Activated gamma-delta T cell treated with Interleukin-2 at 50 U/mL for 16 hours (primary cell): ENCODE data around the gene NOL11.
"Not testable (repeated sequence)": the region's sequence is repeated elsewhere in the genome, so short reads cannot be mapped to it uniquely, and the experiment has no call there.

Source experiments
- DNase-seq: peaks from one replicate; pipeline ENCODE4 v3.0.0-alpha.2; 2020

NOL11 gene

DNA sequence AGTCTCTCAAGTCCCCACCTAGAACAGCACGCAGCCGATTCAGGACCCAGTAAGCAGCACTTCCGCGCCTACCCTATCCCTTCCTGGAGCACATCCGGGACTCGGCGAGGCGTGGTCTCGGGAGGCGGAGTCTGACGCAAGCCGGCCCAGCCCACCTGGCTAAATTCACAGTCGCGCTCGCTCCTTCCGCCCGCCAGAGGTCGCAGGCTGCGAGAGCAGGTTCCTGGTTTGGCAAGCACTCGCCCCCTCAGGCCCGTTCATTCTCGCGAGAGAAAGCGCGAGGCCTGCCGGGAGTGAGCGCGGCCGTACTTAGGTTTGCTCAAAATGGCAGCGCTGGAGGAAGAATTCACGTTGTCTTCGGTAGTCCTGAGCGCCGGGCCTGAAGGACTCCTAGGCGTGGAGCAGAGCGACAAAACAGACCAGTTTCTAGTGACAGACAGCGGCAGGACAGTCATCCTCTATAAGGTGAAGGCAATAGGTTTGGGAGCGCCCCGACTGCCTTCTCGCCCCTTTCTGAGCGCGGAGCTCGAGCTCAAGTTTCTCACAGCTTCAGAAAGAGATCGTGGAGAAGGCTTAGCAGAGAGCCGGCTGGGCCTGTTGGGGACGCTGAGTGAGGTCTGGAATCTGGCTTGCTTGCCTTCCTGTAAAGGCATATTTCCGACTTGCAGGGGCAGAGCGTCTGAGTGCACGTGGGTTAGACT, at the start of gene NOL11:
TSS of gene NOL11 (plus strand) at position 313 of the 701 bp plus-strand sequence. CDS start at position 325, 12 bp downstream.
- DNase-seq = peak; percentile 99

DNA sequence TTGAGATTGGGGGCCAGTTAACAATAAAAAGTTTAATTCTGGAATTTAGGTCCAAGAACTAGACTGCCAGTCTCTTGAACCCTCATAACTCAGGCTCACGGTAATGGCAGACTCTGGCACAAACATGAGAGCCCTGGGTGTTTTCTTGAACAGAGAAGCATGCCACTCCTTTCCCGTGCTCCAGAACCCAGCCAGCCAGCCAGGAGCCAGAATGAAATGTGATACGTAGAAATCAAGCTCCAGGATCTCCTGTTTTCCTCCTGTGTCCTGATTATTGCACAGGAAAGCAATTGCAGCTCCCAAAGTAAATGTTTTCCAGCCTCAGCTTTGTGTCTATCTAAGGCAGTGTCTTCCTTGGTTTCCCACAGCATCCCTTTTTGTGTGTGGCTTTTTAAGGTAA, 46.2 kb upstream of the NOL11 start:
- DNase-seq = no peak

DNA sequence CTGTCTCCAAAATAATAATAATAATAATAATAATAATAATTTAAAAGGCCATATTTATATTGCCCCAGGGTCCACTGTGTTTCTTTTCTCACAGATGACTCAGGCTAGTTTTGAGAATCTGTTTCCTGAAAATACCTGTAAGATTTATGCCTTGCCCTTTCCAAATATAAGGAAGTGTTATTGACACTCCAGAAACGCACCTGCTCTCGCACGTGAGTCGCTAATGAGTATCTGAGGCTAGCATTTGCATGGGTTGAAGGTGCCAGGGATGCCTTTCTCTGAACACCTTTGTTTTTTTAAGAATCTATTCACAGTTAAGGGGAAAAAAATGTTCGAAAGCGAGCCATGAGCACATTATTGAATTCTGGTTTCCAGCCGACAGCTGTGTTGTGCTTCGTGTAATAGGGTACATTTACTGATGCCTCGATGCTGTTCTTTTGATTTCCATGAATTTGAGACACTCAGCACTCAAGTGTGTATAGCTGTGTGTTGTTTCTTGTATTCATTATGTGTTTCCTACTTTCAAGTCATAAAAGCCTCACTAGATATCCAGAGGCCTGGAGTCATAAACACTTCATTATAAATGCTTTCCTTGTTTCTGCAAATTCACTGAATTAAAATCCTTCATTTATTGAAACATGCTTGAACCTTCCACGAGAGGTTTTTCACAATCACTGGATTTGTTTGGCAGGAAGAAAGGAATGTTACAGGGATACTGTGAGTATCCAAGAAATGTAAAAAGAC, 45.0 kb upstream of the NOL11 start:
- DNase-seq = no peak

DNA sequence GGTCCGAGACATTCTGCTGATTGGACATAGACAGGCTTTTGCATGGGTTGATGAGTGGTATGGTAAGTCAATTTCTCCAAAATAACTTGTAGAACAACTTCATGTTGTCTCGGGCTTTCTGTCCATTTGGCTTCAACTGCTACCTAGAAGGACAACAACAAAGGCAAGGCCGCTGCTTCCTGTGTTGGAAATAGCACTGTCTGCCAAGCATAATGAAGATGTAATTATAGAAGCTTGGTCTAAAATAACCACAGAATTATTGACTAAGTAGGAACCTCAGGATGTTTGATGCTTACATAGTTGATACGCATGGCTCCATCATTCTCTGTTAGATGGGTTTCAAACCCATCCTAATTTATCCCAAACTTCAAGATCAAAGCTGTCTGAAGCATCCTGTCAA, 42.3 kb upstream of the NOL11 start:
- no peak for DNase-seq

DNA sequence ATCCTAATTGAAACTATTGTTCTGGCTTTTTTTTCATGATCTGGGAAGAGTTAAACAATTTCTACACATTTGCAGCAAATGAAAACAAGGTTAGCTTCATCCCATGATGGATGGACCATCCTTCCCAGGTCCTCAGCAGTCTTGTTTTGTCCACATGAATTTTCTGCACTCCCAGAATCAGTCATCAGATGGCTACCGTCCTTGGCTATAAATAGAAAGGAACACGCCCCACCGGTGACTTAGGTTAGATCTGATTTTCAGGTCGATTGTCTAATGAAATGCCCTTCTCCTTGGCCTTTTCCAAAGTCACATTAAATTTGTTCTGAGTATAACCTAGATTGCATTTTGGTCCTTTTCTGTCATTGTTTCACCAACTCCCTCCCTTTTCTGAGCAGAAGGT, 41.4 kb upstream of the NOL11 start:
- DNase-seq = no peak

DNA sequence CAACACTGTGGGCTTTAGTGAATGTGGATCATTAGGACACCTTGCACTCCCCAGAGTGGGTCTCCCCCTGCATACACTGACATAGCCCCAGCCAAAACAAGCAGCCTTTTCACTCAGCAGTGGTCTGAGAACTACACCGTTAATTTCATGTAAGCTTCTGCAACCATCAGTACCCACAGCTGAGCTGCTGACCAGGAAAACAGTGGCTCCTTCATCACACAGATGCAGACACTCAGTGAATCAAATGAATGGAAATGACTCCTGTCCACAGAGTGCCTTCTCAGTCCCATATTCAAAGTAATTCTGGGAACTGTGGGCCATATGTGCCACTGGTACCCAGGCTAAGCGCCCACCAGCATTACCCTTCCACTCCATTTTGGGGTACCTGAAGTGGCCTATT, 39.3 kb upstream of the NOL11 start:
- no peak for DNase-seq

DNA sequence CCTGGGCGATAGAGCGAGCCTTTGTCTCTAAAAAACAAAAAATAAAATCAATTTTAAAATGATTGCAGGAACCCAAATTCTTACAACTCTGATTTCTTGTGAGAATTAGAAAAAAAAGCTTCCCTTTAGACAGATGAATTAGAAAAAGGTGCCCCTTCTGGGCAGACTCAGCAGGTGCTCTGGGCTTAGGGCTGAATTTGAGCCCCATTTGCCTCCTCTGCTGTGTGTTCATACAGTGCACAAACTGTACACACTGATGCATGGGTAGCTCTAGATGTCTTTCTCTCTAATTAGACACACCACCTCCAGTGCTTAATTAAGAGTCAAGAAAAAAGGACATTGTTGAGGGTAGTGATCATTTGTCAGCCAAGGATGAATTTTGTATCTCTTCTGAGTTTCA, 38.5 kb upstream of the NOL11 start:
- no peak for DNase-seq

DNA sequence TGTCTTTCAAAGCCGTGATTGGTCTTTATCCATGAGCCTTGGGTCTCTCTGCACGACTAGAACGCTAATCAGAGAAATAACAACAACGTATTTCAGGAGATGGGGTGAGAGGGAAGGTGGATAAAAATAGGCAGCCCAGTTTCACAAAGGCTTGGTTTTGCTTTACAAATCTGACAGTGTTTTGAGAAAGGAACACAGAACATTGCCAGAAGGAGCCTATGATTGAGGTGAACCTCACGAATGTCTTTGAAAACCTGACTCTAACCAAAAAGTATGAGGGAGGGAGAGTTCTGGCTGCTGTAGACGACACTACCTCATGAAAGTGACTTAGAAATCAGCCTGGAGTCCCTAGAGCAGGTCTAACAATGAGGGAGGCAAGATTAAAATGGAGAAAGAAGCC, 38.0 kb upstream of the NOL11 start:
- no peak for DNase-seq

DNA sequence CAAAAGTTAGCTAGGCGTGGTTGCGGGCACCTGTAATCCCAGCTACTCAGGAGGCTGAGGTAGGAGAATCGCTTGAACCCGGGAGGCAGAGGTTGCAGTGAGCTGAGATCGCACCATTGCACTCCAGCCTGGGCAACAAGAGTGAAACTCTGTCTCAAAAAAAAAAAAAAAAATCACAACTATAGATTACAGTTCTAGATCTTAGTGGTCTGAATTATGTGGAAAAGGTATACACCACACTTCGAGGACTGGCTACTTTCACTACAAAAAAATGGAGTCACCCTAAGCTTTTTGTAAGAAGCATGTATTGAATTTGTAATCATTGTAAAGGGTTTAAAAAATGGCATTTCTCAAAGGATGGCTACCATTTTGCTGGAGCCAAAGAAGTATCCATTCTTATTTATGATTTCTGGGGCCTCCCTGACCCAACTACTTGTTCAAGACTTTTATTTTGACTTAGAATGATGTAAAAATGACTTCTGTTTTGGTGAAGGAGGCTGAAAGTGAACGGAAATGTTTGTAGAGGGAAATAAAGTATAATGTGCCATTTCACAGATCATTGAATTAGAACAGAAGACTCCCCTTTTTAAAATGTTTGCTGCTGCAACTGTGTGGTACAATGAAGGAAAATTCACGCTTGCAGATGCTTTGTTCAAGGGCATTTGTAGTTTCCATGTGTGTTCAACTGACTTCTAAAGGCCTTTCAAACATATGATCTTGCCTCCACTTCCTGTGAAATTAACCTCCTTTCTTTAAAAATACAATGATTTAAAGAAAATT, 37.1 kb upstream of the NOL11 start:
- DNase-seq = no peak

DNA sequence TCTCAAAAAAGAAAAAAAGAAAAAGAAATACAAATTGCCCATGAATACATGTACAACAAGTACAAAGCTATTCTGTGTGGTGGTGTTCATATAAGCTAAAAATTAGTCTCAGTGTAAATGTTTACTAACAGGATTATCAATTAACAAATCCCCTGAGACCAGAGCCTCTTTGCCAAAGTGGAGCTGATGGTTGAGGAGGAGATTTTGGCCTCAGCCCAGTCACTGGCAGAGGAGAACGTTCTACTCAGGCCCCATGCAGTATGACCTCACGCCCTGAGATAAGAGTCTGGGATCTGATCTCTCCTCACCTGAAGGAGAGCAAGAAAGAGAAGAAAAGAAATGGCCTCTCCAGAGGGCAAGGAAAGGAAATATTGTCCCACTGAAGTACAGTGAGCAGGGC, 35.5 kb upstream of the NOL11 start:
- no peak for DNase-seq

DNA sequence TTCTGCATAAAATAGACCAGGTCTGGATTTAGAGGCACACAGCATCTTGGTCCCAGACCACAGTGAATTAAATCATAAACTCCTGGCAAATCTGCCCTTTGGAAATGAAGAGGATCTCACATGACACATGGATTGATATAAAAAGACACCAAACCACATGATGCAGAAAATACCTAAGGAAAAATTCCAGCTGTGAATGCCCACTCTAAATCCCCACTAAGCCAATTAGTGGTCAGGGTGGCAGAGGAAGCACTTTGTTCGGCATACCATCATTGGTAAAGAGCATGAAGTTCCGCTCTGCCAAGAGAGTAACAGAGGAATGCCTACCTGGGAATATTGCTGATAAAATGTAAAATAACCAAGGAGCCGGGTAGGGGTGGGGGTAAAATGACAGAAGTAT, 32.4 kb upstream of the NOL11 start:
- DNase-seq = no peak

DNA sequence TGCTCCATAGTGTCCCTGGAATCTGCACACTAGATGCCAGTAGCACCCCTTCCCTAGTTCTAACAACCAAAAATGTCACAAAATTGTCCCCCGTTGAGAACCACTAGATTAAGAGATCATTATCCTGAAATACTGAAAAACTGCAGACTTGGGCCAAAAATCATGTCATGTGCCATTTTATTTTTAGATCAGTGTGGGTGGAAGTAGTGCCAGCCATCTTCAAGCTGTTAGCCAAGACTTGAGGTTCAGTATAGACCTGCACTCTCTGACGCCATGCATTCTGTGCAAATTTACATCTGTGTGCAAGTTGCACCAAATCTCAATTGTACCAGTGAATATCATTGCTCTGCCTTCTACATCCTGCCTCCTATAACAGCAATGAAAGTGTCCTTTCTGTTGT, 31.5 kb upstream of the NOL11 start:
- no peak for DNase-seq

DNA sequence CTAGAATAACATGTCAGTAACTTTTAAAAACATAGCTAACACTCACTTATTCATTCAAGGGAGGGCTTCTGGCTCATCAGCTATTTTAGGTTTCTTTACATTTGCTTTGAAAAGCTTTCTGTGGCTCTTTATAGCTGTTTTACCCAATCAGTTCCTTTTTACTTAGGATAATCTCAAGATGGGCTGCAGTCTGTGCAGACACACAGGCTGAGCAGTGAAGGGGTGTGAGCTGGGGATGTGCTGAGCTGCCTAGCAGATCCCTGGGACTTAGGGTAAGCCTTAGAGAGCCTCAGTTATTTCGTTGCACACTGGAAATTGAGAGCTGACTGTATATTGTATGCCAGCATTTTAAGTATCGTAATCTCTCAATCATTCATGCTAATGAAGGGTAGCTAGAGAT, 30.2 kb upstream of the NOL11 start:
- DNase-seq = no peak

DNA sequence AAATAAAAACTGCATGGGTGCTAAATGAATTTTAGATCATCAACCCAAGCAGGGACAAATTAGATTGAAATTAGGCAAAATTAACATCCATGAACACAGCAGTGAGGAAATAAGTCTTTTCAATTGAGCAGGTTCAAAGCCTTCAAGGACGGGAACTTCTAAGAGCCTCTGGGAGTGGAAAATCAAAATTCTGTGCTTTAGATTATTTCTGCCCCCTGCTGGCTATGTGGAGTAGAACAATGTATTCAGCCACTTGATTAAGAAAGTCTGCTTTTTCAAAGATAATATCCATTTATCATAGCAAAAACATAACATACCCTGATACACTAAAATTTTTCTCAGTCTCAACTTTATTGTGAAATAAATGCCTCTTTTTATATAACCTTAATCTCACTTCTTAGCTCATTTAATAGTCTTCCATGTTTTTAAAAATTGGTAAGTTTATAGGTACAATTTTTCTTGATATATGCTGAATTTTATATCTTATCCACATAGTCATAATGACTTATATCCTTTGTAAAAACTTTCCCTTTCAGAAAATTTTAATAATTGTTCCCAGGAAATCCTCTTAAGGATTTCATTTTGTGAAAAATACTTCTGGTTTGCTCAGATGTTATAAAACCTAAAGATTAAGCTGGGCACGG, 28.1 kb upstream of the NOL11 start:
- peak; percentile 44 for DNase-seq

DNA sequence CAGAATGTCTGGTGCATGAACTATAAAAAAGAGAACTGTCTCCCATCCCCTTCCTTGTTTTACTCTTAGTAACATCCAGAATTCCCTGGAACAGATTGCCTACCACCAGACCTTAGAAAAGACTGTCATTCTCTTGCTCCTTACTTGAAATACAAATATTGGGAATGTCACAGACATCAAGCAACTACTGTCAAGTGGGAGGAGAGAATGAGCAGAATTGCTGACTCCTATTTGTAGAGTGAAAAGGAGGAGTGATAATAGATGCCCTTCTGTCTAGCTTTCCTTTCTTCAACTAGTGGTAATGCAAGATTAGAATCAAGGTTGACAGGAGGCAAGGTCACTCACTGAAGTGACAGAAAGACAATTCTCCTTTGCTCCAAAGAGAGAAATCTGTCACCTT, 23.9 kb upstream of the NOL11 start:
- DNase-seq = no peak

DNA sequence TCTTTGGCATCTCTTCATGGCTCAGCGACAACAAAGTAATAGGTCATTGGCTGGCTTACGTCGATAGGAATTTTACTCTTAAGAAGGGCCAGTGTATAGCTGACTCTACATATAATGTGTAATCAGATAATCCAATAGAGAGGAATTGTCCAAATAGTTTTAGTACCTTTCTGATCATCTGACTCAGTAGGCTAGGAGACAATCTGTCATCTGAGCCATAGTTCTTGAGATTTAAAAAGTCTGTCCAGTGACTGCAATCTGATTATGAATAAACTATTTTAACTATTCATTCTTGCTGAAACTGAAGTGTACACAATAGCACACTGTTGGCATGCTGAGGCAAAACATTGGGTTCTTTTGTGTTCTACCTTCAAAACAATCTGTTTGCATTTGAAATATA, 21.4 kb upstream of the NOL11 start:
- DNase-seq = no peak

DNA sequence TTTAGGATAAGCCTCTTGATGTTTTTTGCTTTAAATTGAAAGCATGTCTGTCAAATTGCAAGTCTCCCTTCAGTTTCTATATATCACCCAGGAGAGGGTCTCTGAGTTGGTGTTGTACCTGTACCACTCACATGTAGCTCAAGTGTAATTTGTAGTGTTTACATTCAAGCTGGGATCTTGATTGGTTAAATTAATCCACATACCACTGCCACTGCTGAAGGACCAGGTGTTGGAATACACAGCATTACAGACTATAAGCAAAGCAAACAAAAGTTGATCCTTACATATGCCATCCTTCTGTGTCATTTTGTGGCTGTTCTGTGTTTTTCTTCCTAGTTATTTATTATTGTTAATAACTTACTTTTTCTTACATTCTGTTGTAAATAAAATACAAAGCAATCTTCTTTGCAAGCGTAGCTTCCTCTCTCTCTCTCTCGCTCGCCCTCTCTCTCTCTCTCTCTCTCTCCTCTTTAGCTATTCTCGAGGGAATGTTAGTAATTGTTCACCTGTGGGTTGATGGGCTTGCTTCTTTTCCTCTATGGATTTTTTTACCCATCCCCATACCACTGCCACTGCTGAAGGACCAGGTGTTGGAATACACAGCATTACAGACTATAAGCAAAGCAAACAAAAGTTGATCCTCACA, 20.8 kb upstream of the NOL11 start:
- DNase-seq = no peak

DNA sequence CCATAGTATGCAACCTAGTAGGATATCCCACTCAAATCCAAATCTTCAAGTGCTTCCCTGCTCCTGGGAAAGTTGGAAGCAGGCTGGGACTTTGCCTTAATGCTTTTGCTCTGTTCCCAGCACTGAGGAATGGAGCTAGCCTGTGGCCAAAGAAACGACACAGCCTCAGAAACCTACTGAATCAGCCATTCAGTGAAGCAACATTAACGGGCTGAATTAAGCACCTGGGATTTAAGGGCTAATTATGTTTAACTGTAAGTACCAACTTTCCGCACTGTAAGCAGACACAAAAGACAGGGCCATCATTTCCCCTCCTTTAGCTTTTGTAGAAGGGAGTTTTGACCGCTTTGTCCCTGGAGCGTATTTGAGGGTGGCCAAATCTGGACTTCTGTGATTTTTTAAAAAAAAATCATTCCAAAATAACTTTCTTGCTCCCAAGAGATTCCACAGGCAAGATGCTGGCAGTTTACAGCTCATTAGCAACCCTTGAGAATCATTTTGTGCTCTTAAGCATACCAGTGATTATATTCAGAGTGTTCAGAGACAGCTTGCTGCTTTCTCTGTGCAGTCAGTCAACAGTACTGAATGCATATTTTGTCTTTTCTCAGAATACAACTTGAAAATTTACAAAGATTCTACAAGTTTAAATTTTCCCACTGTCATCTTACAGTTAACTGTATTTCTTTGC, 17.6 kb upstream of the NOL11 start:
- DNase-seq = no peak

DNA sequence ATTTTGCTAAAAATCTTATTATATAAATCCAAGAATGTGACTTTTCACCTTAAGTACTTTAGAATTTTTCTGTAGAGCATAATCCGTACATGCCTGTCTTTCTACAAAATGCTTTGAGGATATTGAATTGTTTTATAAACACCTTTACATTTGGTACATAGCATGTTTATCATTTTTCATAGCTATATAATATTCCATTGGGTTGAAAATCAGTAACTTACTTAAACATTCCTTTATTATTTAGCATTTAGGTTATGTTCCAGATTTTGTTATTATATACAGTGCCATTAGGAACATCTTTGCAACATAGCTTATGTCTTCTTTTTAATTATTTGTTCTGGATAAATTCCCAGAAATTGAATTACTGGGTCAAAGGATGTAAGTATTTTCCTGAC, 17.0 kb upstream of the NOL11 start:
- no peak for DNase-seq

DNA sequence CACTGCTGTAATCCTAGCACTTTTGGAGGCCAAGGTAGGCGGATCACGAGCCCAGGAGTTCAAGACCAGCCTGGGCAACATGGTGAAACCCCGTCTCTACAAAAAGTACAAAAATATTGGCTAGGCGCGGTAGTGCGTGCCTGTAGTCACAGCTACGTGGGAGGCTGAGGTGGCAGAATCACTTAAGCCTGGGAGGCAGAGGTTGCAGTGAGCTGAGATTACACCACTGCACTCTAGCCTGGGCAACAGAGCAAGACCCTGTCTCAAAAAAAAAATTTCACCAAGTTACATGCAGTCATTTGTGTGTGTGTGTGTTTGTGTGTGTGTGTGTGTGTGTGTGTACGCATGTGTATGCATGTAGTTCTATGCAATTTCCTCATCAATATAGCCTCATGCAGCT, 14.9 kb upstream of the NOL11 start:
- not testable (repeated sequence) for DNase-seq

DNA sequence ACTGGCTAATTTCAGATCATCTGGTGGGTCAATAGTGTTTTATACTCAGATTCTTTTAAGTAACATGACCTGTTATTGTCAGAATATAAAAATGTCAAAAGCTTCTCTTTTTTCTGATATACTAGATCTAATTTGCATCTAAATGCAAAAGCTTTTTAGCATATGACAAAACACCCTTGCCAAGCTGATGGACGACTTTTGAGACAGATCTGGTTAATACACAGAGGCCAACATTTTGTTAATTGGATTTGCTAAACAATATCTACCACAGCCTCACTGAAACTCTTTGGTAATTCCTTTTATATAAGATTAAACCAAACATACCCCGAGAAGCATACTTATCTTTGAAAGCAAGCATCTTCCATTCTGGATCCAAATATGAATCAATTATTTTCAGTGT, 10.3 kb upstream of the NOL11 start:
- DNase-seq = no peak

DNA sequence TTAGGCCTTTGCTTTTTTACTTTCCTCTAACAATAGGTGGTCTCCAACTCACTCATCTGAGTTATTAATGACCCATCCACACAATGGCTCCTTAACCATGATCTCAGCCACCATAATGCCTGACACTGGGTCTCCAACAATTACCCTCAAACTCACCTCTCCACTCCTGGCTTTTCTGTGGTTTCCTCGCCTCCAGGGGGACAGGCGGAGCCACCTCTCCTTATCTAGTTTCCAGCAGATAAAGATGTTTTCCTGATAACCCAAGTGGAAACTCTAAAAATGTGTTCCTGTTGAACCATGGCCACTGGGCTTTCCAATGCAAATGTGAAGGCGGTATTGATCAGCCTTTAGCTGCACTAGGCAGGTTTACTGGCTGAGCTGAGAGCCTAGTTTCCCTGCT, 9.4 kb upstream of the NOL11 start:
- no peak for DNase-seq
